Thymus (tissue), 11 donors: ENCODE measurements around the gene PHC3. TPM values are rescaled to one million over a fixed set of nuclear protein-coding genes. Genes with fewer than 3 reads are reported as not detected.

Experiments used
- DNase-seq, 9 donors: peaks; one replicate each; pipeline ENCODE4 v3.0.0-alpha.2; 2013; ENCODE audit warnings: low spot score in 9 of 9, low read depth in 6 of 9, missing footprints in 1 of 9
- H3K27ac ChIP-seq, 2 donors: one replicate each; pipeline ENCODE4 v1.5.1; 2013; ENCODE audit warnings: control low read depth in 1 of 2, low read depth in 1 of 2, low read length in 1 of 2, mild to moderate bottlenecking in 1 of 2, moderate library complexity in 1 of 2
- H3K27me3 ChIP-seq, 2 donors: one replicate each; pipeline ENCODE4 v1.5.1; 2013; ENCODE audit warnings: low read length in 1 of 2; ENCODE audit not compliant: control insufficient read depth in 2 of 2, insufficient read depth in 1 of 2
- H3K36me3 ChIP-seq, 2 donors: one replicate each; pipeline ENCODE4 v1.5.1; 2013; ENCODE audit warnings: low read length in 1 of 2, mild to moderate bottlenecking in 1 of 2, moderate library complexity in 1 of 2; ENCODE audit not compliant: control insufficient read depth in 2 of 2, insufficient read depth in 2 of 2
- H3K4me1 ChIP-seq, 2 donors: one replicate each; pipeline ENCODE4 v1.5.1; 2013; ENCODE audit warnings: low read length in 2 of 2; ENCODE audit not compliant: control insufficient read depth in 2 of 2, insufficient read depth in 2 of 2
- H3K4me3 ChIP-seq, 2 donors: one replicate each; pipeline ENCODE4 v1.5.1; 2013; ENCODE audit warnings: low read length in 2 of 2, control low read depth in 1 of 2, mild to moderate bottlenecking in 1 of 2
- H3K9me3 ChIP-seq, 2 donors: one replicate each; pipeline ENCODE4 v1.5.1; 2013; ENCODE audit warnings: low read length in 1 of 2, mild to moderate bottlenecking in 1 of 2; ENCODE audit not compliant: control insufficient read depth in 2 of 2, insufficient read depth in 1 of 2
- WGBS: extraction: QIAGEN DNeasy Blood & Tissue Kit; methylation state at CpG from one replicate; pipeline ENCODE4 v1.1.7; 2013; 5-methylcytosine and 5-hydroxymethylcytosine counted together
- polyA plus RNA-seq: library from polyadenylated mRNA; stranded (reverse); fragments of 200-250 nt; gene quantifications from one replicate; pipeline ENCODE4 v1.2.3, GENCODE V29; 2013
- total RNA-seq: library from RNA; stranded (reverse); fragments of 120-200 nt; gene quantifications from one replicate; pipeline ENCODE4 v1.2.4, GENCODE V29; 2013
- donor health status: healthy.

PHC3 gene
- total and polyA plus RNA-seq, 2 donors: 11.7 to 21.3 TPM

GRCh38 chr3:170164717-170165116 is 16.8 kb downstream of the PHC3 start:
- Histone ChIP-seq H3K4me1 (peaks cover 0 to 3% of the 10 kb centered on the region in 2 donors), H3K27me3 (no peaks in the 10 kb centered on the region), H3K36me3 (peaks cover 39 to 82% of the 10 kb centered on the region in 2 donors), H3K9me3 (peaks cover 0 to 4% of the 10 kb centered on the region in 2 donors), H3K27ac (no peak overlapping the region), H3K4me3 (no peak overlapping the region)
- DNase-seq: no peak
- WGBS: 97% methylated on average over 2 of the region's 2 CpGs

GRCh38 chr3:170163956-170164645 is 17.4 kb downstream of the PHC3 start:
- Histone ChIP-seq H3K9me3 (peaks cover 0 to 4% of the 10 kb centered on the region in 2 donors), H3K36me3 (peaks cover 39 to 81% of the 10 kb centered on the region in 2 donors), H3K27me3 (no peaks in the 10 kb centered on the region), H3K4me3 (no peak overlapping the region), H3K27ac (no peak overlapping the region), H3K4me1 (peaks cover 0 to 3% of the 10 kb centered on the region in 2 donors)
- no peak for DNase-seq
- 98% methylated on average over 4 of the region's 4 CpGs for WGBS

GRCh38 chr3:170162630-170163029 is 18.9 kb downstream of the PHC3 start:
- Histone ChIP-seq H3K4me1 (peaks cover 0 to 3% of the 10 kb centered on the region in 2 donors), H3K27ac (no peak overlapping the region), H3K36me3 (peaks cover 38 to 70% of the 10 kb centered on the region in 2 donors), H3K4me3 (no peak overlapping the region), H3K9me3 (peaks cover 0 to 4% of the 10 kb centered on the region in 2 donors), H3K27me3 (no peaks in the 10 kb centered on the region)
- DNase-seq: no peak

DNA sequence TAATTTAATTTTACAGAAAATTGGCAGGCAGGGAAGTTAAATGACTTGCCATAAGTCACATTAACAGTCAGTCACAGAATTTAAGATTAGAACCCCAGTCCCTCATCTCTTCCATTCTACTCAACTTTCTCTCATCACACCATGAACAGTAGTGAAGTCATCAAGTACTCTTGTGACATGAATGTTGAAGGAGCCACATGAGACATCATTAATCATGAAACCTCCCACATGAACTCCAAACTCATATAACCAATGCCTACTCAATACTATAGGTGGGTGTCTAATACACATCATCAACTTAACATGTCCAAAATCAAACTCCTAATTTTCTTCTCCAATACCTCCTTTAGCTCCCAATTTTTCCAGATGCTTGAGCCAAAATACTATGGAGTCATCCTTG is 19.5 kb downstream of the PHC3 start:
- no peaks in the 10 kb centered on the region for H3K27me3 ChIP-seq
- peaks cover 0 to 3% of the 10 kb centered on the region in 2 donors for H3K4me1 ChIP-seq
- no peak overlapping the region for H3K27ac ChIP-seq
- no peak for DNase-seq
- H3K4me3 ChIP-seq: no peak overlapping the region
- peaks cover 0 to 4% of the 10 kb centered on the region in 2 donors for H3K9me3 ChIP-seq
- peaks cover 37 to 67% of the 10 kb centered on the region in 2 donors for H3K36me3 ChIP-seq

- Histone ChIP-seq H3K27ac (no peak overlapping the region), H3K36me3 (peaks cover 27 to 51% of the 10 kb centered on the region in 2 donors), H3K9me3 (peaks cover 0 to 4% of the 10 kb centered on the region in 2 donors), H3K4me3 (no peak overlapping the region), H3K27me3 (no peaks in the 10 kb centered on the region), H3K4me1 (peaks cover 6 to 10% of the 10 kb centered on the region in 2 donors)
- WGBS: 98% methylated on average over 2 of the region's 2 CpGs
- no peak for DNase-seq
Measured at GRCh38 chr3:170159933-170160332, 21.6 kb downstream of the PHC3 start.

GRCh38 chr3:170159459-170159858 is 22.1 kb downstream of the PHC3 start:
- Histone ChIP-seq H3K4me1 (peaks cover 8 to 11% of the 10 kb centered on the region in 2 donors), H3K27ac (no peak overlapping the region), H3K36me3 (peaks cover 24 to 50% of the 10 kb centered on the region in 2 donors), H3K4me3 (no peak overlapping the region), H3K27me3 (no peaks in the 10 kb centered on the region), H3K9me3 (peaks cover 0 to 4% of the 10 kb centered on the region in 2 donors)
- DNase-seq: no peak
- 99% methylated on average over 1 of the region's 1 CpG for WGBS

DNA sequence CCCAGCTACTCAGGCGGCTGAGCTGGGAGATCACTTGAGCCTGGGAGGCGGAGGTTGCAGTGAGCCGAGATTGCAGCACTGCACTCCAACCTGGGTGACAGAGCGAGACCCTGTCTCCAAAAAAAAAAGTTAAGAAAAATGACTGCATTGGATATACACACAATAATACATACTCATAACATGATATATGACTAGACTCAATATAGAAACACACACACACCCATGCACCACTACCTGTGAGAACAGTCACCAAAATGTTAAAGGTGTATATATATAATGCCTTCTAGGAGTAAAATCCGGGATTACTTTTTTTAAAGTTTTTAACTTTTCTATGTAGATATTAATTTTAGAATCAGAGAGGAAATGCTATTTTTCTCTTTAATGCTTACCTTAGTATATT is 25.9 kb downstream of the PHC3 start:
- Histone ChIP-seq H3K4me1 (peaks cover 8 to 15% of the 10 kb centered on the region in 2 donors), H3K27ac (peak overlapping the region in 1 of 2 donors; percentile 96), H3K36me3 (peaks cover 3 to 31% of the 10 kb centered on the region in 2 donors), H3K27me3 (no peaks in the 10 kb centered on the region), H3K9me3 (no peaks in the 10 kb centered on the region), H3K4me3 (no peak overlapping the region)
- WGBS: 94% methylated on average over 5 of the region's 5 CpGs
- DNase-seq: no peak

GRCh38 chr3:170154569-170155143 is 26.9 kb downstream of the PHC3 start:
- Histone ChIP-seq H3K27me3 (no peaks in the 10 kb centered on the region), H3K36me3 (peaks cover 3 to 24% of the 10 kb centered on the region in 2 donors), H3K4me1 (peaks cover 8 to 15% of the 10 kb centered on the region in 2 donors), H3K27ac (peak overlapping the region; percentile 77 to 96), H3K4me3 (peak overlapping the region in 1 of 2 donors; percentile 23), H3K9me3 (no peaks in the 10 kb centered on the region)
- peak in 8 of 9 donors; percentile 26 to 74 (median 44) for DNase-seq
- 35% methylated on average over 3 of the region's 3 CpGs for WGBS

DNA sequence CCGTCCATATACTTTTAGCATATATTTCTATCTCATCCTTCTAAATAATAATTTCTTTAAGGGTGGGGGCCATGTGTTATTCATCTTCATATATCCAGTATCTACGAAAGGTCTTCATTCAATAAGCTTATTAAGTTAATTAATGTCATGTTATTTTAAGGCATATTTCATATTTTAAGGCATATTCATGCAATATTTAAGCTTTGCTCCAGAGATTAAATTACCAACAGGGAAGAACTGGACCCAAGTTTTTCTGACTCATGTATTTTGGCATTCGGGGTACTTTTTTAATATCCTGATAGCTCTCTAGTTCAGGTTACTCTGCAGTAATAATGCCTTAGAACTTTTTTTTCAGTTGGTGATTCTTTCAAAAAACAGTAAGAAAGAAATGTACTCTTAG is 27.4 kb downstream of the PHC3 start:
- Histone ChIP-seq H3K4me3 (no peak overlapping the region), H3K27ac (peak overlapping the region in 1 of 2 donors; percentile 96), H3K4me1 (peaks cover 8 to 15% of the 10 kb centered on the region in 2 donors), H3K36me3 (peaks cover 3 to 24% of the 10 kb centered on the region in 2 donors), H3K27me3 (no peaks in the 10 kb centered on the region), H3K9me3 (no peaks in the 10 kb centered on the region)
- WGBS: 94% methylated on average over 3 of the region's 3 CpGs
- no peak for DNase-seq
